NCI-H526 (cell line): ENCODE results near the gene MAGEA6.

ENCODE experiments used
- DNase-seq, 2 experiments: peaks; one replicate each; lab custom pipeline; 2025; lab: John Stamatoyannopoulos, UW

Gene MAGEA6

DNA sequence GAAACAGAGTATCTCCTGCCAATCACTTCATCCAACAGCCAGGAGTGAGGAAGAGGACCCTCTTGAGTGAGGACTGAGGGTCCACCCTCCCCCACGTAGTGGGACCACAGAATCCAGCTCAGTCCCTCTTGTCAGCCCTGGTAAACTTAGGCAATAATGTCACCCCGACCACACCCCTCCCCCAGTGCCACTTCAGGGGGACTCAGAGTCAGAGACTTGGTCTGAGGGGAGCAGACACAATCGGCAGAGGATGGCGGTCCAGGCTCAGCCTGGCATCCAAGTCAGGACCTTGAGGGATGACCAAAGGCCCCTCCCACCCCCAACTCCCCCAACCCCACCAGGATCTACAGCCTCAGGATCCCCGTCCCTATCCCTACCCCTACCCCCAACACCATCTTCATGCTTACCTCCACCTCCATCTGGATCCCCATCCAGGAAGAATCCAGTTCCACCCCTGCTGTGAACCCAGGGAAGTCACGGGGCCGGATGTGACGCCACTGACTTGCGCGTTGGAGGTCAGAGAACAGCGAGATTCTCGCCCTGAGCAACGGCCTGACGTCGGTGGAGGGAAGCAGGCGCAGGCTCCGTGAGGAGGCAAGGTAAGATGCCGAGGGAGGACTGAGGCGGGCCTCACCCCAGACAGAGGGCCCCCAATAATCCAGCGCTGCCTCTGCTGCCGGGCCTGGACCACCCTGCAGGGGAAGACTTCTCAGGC is 36.1 kb downstream of the MAGEA6 start, which contains the start of the genes CSAG1 and MAGEA12:
CSAG1 (minus strand) TSS at position 461 of the 715 bp plus-strand sequence. CDS start 1,261 bp downstream, outside the sequence.
MAGEA12 (plus strand) TSS at position 497 of the 715 bp plus-strand sequence. CDS start 2,405 bp downstream, outside the sequence.
- DNase-seq, result no peak

DNA sequence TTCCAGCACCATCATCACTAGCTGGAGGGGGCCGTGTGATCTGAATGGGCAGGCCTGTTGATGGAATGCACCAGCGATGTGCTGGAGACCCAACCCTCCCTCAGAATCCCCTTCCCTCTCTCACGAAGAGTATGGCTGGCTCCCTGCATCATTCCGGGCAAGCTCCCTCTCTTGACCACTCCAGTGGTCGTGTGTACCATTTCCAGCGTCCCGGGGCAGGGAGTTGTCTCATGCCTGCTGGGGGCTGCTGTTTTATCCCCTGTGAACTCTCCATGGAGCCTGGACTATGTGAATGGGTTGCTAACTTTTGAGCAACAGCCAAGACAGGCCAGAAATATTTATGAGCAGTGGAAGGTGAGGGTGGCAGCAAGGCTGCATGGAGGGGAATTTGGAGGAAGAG is 44.1 kb downstream of the MAGEA6 start:
- DNase-seq, result no peak
